Measurements from ENCODE around the gene BAIAP3.

DNA sequence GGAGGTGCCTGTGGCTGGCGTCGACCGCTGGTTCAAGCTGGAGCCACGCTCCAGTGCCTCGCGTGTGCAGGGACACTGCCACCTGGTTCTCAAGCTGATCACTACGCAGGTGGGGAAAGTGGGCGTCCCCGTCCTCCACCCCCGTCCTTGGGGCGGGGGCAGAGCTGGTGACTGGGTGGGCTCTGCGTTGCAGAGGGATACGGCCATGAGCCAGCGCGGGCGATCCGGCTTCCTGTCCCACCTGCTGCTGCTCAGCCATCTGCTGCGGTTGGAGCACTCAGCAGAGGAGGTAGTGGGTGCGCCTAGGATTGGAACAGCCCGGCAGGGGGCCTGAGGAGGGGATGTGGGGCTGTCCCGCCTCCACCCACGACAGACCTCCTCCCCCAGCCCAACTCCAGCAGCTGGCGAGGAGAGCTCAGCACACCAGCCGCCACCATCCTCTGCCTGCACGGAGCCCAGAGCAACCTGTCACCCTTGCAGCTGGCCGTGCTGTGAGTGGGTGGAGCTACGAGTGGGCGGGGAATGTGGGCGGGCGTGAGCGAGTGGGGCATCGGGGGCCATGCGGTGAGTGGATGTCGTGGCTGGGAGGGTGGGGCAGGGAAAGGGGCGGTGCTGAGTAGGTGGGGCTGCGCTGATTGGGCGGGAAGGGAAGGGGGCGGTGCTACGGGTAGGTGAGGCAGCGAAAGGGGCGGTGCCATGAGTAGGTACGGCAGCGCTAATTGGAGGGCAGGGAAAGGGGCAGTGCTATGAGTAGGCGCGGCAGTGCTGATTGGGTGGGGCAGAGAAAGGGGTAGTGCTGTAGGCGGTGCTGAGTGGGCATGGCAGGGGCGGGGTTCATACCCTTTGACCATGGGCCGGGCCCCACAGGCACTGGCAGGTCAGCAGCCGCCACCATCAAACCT is 9.3 kb downstream of the BAIAP3 start:
- no peak for TF ChIP-seq GTF2F1 (IDR thresholded peaks at IDR 0.05; ENCODE audit: borderline replicate concordance, low read depth, low read length)
- TF ChIP-seq, protein P1, sequence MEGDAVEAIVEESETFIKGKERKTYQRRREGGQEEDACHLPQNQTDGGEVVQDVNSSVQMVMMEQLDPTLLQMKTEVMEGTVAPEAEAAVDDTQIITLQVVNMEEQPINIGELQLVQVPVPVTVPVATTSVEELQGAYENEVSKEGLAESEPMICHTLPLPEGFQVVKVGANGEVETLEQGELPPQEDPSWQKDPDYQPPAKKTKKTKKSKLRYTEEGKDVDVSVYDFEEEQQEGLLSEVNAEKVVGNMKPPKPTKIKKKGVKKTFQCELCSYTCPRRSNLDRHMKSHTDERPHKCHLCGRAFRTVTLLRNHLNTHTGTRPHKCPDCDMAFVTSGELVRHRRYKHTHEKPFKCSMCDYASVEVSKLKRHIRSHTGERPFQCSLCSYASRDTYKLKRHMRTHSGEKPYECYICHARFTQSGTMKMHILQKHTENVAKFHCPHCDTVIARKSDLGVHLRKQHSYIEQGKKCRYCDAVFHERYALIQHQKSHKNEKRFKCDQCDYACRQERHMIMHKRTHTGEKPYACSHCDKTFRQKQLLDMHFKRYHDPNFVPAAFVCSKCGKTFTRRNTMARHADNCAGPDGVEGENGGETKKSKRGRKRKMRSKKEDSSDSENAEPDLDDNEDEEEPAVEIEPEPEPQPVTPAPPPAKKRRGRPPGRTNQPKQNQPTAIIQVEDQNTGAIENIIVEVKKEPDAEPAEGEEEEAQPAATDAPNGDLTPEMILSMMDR (IDR thresholded peaks at IDR 0.05; ENCODE audit: control extremely low read depth in 1 of 3, insufficient read depth in 1 of 3, low read depth in 1 of 3, low read length in 3 of 3) = no peak
- TF ChIP-seq POLR2AphosphoS5 (IDR thresholded peaks at IDR 0.05; ENCODE audit: low read depth, low read length) = no peak
- TF ChIP-seq CBX5 (IDR thresholded peaks at IDR 0.05; ENCODE audit: low read depth, low read length) = no peak
- TF ChIP-seq CBX8 (IDR thresholded peaks at IDR 0.05; ENCODE audit: borderline replicate concordance, low read depth, low read length) = no peak
- no peak for TF ChIP-seq RFX5 (IDR thresholded peaks at IDR 0.05; ENCODE audit: borderline replicate concordance, low read depth, low read length)
- TF ChIP-seq BRCA1 (IDR thresholded peaks at IDR 0.05; ENCODE audit: low read depth, low read length) = no peak
- TF ChIP-seq POLR2A (IDR thresholded peaks at IDR 0.05; ENCODE audit: control extremely low read depth in 1 of 2, low read depth in 2 of 2, low read length in 2 of 2) = no peak
- TF ChIP-seq CHD1 (IDR thresholded peaks at IDR 0.05; ENCODE audit: low read depth, low read length) = no peak
- peak in 1 of 2 experiments; percentile 82; a peak in 1 of 4 replicates for TF ChIP-seq HDAC2 (IDR thresholded peaks at IDR 0.05; ENCODE audit: borderline replicate concordance in 1 of 2, low read depth in 2 of 2, low read length in 2 of 2)
- TF ChIP-seq CREB1 (IDR thresholded peaks at IDR 0.05) = peak; percentile 61; the same call in 1 of the 2 replicates
